Measurements from ENCODE around the gene TEX264.

TEX264 gene

GRCh38 chr3:51676102-51676640 lies 5.1 kb downstream of the TEX264 start:
- Histone ChIP-seq H3K4me3 (ENCODE audit: insufficient read depth in 1 of 2, low read depth in 1 of 2, low read length in 2 of 2) (no peak overlapping the region), H3K23ac (ENCODE audit: low read length in 2 of 2) (no peak overlapping the region), H2BK5ac (ENCODE audit: low read depth, low read length, poor library complexity, severe bottlenecking) (no peak overlapping the region), H2AFZ (ENCODE audit: low read depth, low read length) (no peak overlapping the region), H3K4me2 (ENCODE audit: low read length, poor library complexity, severe bottlenecking) (no peak overlapping the region), H2BK120ac (ENCODE audit: low read depth, low read length) (no peak overlapping the region), H3K9ac (ENCODE audit: low read length) (no peak overlapping the region), H3K14ac (ENCODE audit: low read length in 2 of 2) (no peak overlapping the region), H4K8ac (ENCODE audit: low read length) (no peak overlapping the region), H2BK12ac (ENCODE audit: low read length in 2 of 2) (no peak overlapping the region), H2AK5ac (ENCODE audit: low read length, severe bottlenecking) (no peak overlapping the region), H2BK15ac (ENCODE audit: low read depth, poor library complexity, severe bottlenecking) (no peak overlapping the region), H3K4me1 (ENCODE audit: control insufficient read depth, insufficient read depth, low read depth, low read length) (peaks cover 19% of the 10 kb centered on the region), H3K4ac (ENCODE audit: low read depth in 1 of 2, low read length in 2 of 2) (no peak overlapping the region), H4K91ac (ENCODE audit: low read length) (no peak overlapping the region), H3K27me3 (ENCODE audit: control insufficient read depth in 1 of 2, insufficient read depth in 1 of 2, low read length in 2 of 2) (no peaks in the 10 kb centered on the region), H3K27ac (ENCODE audit: low read length, poor library complexity, severe bottlenecking) (no peak overlapping the region), H3K9me3 (ENCODE audit: control insufficient read depth, low read length) (no peaks in the 10 kb centered on the region), H3K79me1 (replicated peaks; ENCODE audit: low read length, poor library complexity, severe bottlenecking) (peaks cover 78% of the 10 kb centered on the region), H3K18ac (ENCODE audit: low read depth in 1 of 2, low read length in 2 of 2) (no peak overlapping the region), H3K36me3 (ENCODE audit: control insufficient read depth in 1 of 2, insufficient read depth in 2 of 2, low read depth in 1 of 2, low read length in 2 of 2) (peaks cover 43 to 58% of the 10 kb centered on the region in 2 experiments)
- DNase-seq = no peak
- 96% methylated on average over 3 of the region's 3 CpGs for WGBS

DNA sequence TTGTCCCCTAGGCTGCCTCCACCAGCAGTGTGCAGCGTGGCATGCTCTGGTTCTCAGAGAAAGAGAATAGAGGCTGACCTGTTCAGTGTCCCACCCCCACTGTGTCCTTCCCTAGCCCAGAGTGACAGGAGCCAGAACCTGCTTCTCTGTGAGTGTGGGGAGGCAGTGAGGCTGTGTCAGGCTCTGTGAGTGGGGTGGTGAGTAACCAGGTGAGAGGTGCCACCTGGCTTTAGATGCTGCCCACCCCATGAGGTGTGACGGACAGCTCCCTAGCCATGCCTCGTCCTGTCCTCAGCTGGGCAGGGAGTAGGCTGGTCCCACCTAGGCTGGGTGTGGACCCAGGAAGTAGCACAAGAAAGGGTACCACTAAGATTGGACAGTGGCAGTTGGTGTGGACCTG lies 6.3 kb downstream of the TEX264 start:
- Histone ChIP-seq H3K4me2 (ENCODE audit: low read length, poor library complexity, severe bottlenecking) (no peak overlapping the region), H4K91ac (ENCODE audit: low read length) (no peak overlapping the region), H3K9me3 (ENCODE audit: control insufficient read depth, low read length) (no peaks in the 10 kb centered on the region), H2AK5ac (ENCODE audit: low read length, severe bottlenecking) (no peak overlapping the region), H3K4me3 (ENCODE audit: insufficient read depth in 1 of 2, low read depth in 1 of 2, low read length in 2 of 2) (no peak overlapping the region), H3K18ac (ENCODE audit: low read depth in 1 of 2, low read length in 2 of 2) (no peak overlapping the region), H3K4me1 (ENCODE audit: control insufficient read depth, insufficient read depth, low read depth, low read length) (peaks cover 20% of the 10 kb centered on the region), H3K79me1 (replicated peaks; ENCODE audit: low read length, poor library complexity, severe bottlenecking) (peaks cover 80% of the 10 kb centered on the region), H3K27ac (ENCODE audit: low read length, poor library complexity, severe bottlenecking) (no peak overlapping the region), H3K14ac (ENCODE audit: low read length in 2 of 2) (no peak overlapping the region), H2BK15ac (ENCODE audit: low read depth, poor library complexity, severe bottlenecking) (no peak overlapping the region), H3K9ac (ENCODE audit: low read length) (no peak overlapping the region), H2BK120ac (ENCODE audit: low read depth, low read length) (no peak overlapping the region), H3K4ac (ENCODE audit: low read depth in 1 of 2, low read length in 2 of 2) (no peak overlapping the region), H4K8ac (ENCODE audit: low read length) (no peak overlapping the region), H2BK5ac (ENCODE audit: low read depth, low read length, poor library complexity, severe bottlenecking) (no peak overlapping the region), H3K23ac (ENCODE audit: low read length in 2 of 2) (no peak overlapping the region), H2AFZ (ENCODE audit: low read depth, low read length) (no peak overlapping the region), H3K36me3 (ENCODE audit: control insufficient read depth in 1 of 2, insufficient read depth in 2 of 2, low read depth in 1 of 2, low read length in 2 of 2) (peaks cover 47 to 58% of the 10 kb centered on the region in 2 experiments), H3K27me3 (ENCODE audit: control insufficient read depth in 1 of 2, insufficient read depth in 1 of 2, low read length in 2 of 2) (no peaks in the 10 kb centered on the region), H2BK12ac (ENCODE audit: low read length in 2 of 2) (no peak overlapping the region)
- DNase-seq = no peak
- 96% methylated on average over 3 of the region's 3 CpGs for WGBS

DNA sequence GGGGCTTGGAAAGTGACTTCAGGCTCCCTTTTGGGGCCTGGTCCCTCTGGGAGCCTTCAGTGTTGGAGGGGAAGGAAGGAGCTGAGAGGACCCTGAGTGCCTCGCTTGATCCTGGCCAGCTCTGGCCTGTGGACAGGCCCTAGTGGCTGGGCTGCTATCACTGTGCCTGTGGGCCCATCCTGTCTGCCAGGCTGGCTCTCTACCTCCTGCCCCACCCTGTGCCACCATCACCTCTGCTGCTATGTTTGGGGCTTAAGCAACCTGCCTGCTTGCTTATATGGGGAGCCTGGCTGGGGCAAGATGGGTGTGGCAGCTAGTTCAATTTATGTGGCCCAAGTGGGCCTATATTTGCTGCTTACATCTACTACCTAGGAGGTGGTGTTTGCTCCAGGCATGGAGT lies 7.1 kb downstream of the TEX264 start:
- peaks cover 19% of the 10 kb centered on the region for H3K4me1 ChIP-seq (ENCODE audit: control insufficient read depth, insufficient read depth, low read depth, low read length)

GRCh38 chr3:51678641-51679040 lies 7.6 kb downstream of the TEX264 start:
- peaks cover 18% of the 10 kb centered on the region for H3K4me1 ChIP-seq (ENCODE audit: control insufficient read depth, insufficient read depth, low read depth, low read length)
- H3K23ac ChIP-seq (ENCODE audit: low read length in 2 of 2) = no peak overlapping the region
- peaks cover 59 to 65% of the 10 kb centered on the region in 2 experiments for H3K36me3 ChIP-seq (ENCODE audit: control insufficient read depth in 1 of 2, insufficient read depth in 2 of 2, low read depth in 1 of 2, low read length in 2 of 2)
- no peak overlapping the region for H3K4me2 ChIP-seq (ENCODE audit: low read length, poor library complexity, severe bottlenecking)
- no peak overlapping the region for H4K91ac ChIP-seq (ENCODE audit: low read length)
- H3K9ac ChIP-seq (ENCODE audit: low read length) = peak overlapping the region; percentile 37
- no peak overlapping the region for H4K8ac ChIP-seq (ENCODE audit: low read length)
- H3K27me3 ChIP-seq (ENCODE audit: control insufficient read depth in 1 of 2, insufficient read depth in 1 of 2, low read length in 2 of 2) = no peaks in the 10 kb centered on the region
- H2AFZ ChIP-seq (ENCODE audit: low read depth, low read length) = no peak overlapping the region
- H2AK5ac ChIP-seq (ENCODE audit: low read length, severe bottlenecking) = no peak overlapping the region
- no peak overlapping the region for H2BK12ac ChIP-seq (ENCODE audit: low read length in 2 of 2)
- H3K14ac ChIP-seq (ENCODE audit: low read length in 2 of 2) = no peak overlapping the region
- DNase-seq = no peak
- no peak overlapping the region for H3K27ac ChIP-seq (ENCODE audit: low read length, poor library complexity, severe bottlenecking)
- WGBS = 80% methylated on average over 2 of the region's 2 CpGs
- H3K79me1 ChIP-seq (replicated peaks; ENCODE audit: low read length, poor library complexity, severe bottlenecking) = peaks cover 86% of the 10 kb centered on the region
- no peak overlapping the region for H3K18ac ChIP-seq (ENCODE audit: low read depth in 1 of 2, low read length in 2 of 2)
- no peak overlapping the region for H3K4ac ChIP-seq (ENCODE audit: low read depth in 1 of 2, low read length in 2 of 2)
- H2BK120ac ChIP-seq (ENCODE audit: low read depth, low read length) = no peak overlapping the region
- H2BK15ac ChIP-seq (ENCODE audit: low read depth, poor library complexity, severe bottlenecking) = no peak overlapping the region
- H3K4me3 ChIP-seq (ENCODE audit: insufficient read depth in 1 of 2, low read depth in 1 of 2, low read length in 2 of 2) = no peak overlapping the region
- H3K9me3 ChIP-seq (ENCODE audit: control insufficient read depth, low read length) = no peaks in the 10 kb centered on the region
- H2BK5ac ChIP-seq (ENCODE audit: low read depth, low read length, poor library complexity, severe bottlenecking) = no peak overlapping the region

More for the DNA sequence above, 7.1 kb downstream of the TEX264 start:
- no peak overlapping the region for H2BK12ac ChIP-seq (ENCODE audit: low read length in 2 of 2)
- no peak overlapping the region for H3K4ac ChIP-seq (ENCODE audit: low read depth in 1 of 2, low read length in 2 of 2)
- H3K18ac ChIP-seq (ENCODE audit: low read depth in 1 of 2, low read length in 2 of 2) = no peak overlapping the region
- H3K9me3 ChIP-seq (ENCODE audit: control insufficient read depth, low read length) = no peaks in the 10 kb centered on the region
- no peak overlapping the region for H3K4me2 ChIP-seq (ENCODE audit: low read length, poor library complexity, severe bottlenecking)
- no peak overlapping the region for H2BK15ac ChIP-seq (ENCODE audit: low read depth, poor library complexity, severe bottlenecking)
- H3K14ac ChIP-seq (ENCODE audit: low read length in 2 of 2) = no peak overlapping the region
- H3K27ac ChIP-seq (ENCODE audit: low read length, poor library complexity, severe bottlenecking) = no peak overlapping the region
- no peak overlapping the region for H3K23ac ChIP-seq (ENCODE audit: low read length in 2 of 2)
- no peak overlapping the region for H2BK120ac ChIP-seq (ENCODE audit: low read depth, low read length)
- no peak overlapping the region for H2AK5ac ChIP-seq (ENCODE audit: low read length, severe bottlenecking)
- H2AFZ ChIP-seq (ENCODE audit: low read depth, low read length) = no peak overlapping the region
- 100% methylated on average over 1 of the region's 1 CpG for WGBS
- no peak overlapping the region for H3K4me3 ChIP-seq (ENCODE audit: insufficient read depth in 1 of 2, low read depth in 1 of 2, low read length in 2 of 2)
- peaks cover 85% of the 10 kb centered on the region for H3K79me1 ChIP-seq (replicated peaks; ENCODE audit: low read length, poor library complexity, severe bottlenecking)
- H3K36me3 ChIP-seq (ENCODE audit: control insufficient read depth in 1 of 2, insufficient read depth in 2 of 2, low read depth in 1 of 2, low read length in 2 of 2) = peaks cover 55 to 62% of the 10 kb centered on the region in 2 experiments
- no peaks in the 10 kb centered on the region for H3K27me3 ChIP-seq (ENCODE audit: control insufficient read depth in 1 of 2, insufficient read depth in 1 of 2, low read length in 2 of 2)
- H4K8ac ChIP-seq (ENCODE audit: low read length) = no peak overlapping the region
- H2BK5ac ChIP-seq (ENCODE audit: low read depth, low read length, poor library complexity, severe bottlenecking) = no peak overlapping the region
- DNase-seq = no peak
- H4K91ac ChIP-seq (ENCODE audit: low read length) = no peak overlapping the region
- H3K9ac ChIP-seq (ENCODE audit: low read length) = peak overlapping the region; percentile 37
